DND-41 (cell line): ENCODE results near the gene ME3.

Experiments used
- EZH2 ChIP-seq: IDR thresholded peaks from 3 replicates; pipeline ENCODE4 v1.6.1; 2012; ENCODE audit warnings: borderline replicate concordance, low read depth, mild to moderate bottlenecking, moderate library complexity, low read length, inconsistent platforms; ENCODE audit not compliant: severe bottlenecking
- TF ChIP-seq, protein P1 (sequence below): IDR thresholded peaks from 2 replicates; pipeline ENCODE4 v1.5.1; 2012; ENCODE audit warnings: borderline replicate concordance, low read length, moderate library complexity, mild to moderate bottlenecking; ENCODE audit not compliant: poor library complexity, severe bottlenecking; ENCODE audit errors: extremely low read depth

DNA sequence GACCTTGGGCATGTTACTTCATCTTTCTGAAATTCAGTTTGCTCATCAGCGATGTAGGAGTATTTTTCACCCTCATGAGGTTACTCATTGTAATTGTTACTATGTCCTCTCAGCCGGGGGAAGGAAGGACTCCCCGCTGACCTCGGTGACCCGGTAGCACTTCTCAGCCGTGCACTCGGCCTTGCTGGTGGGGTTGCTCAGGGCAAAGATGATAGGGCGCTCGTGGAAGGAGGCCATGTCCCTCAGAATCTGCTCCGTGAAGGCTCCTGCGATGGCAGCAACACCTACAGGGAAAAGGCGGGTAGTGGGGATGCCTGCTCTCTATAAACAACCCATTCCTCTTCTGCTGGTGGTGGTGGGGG lies 225.5 kb downstream of the ME3 start:
- TF ChIP-seq, protein P1, sequence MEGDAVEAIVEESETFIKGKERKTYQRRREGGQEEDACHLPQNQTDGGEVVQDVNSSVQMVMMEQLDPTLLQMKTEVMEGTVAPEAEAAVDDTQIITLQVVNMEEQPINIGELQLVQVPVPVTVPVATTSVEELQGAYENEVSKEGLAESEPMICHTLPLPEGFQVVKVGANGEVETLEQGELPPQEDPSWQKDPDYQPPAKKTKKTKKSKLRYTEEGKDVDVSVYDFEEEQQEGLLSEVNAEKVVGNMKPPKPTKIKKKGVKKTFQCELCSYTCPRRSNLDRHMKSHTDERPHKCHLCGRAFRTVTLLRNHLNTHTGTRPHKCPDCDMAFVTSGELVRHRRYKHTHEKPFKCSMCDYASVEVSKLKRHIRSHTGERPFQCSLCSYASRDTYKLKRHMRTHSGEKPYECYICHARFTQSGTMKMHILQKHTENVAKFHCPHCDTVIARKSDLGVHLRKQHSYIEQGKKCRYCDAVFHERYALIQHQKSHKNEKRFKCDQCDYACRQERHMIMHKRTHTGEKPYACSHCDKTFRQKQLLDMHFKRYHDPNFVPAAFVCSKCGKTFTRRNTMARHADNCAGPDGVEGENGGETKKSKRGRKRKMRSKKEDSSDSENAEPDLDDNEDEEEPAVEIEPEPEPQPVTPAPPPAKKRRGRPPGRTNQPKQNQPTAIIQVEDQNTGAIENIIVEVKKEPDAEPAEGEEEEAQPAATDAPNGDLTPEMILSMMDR = no peak
- no peak for TF ChIP-seq EZH2
